Uterus (tissue), 2 donors: ENCODE results near the gene HOXA3.

Source experiments
- CTCF ChIP-seq, 4 experiments: fragments of 200-600 bp in 2 of 4; fragments of 450-650 bp in 2 of 4; sonication (generic) in 2 of 4; IDR thresholded peaks; one replicate each; pipeline ENCODE4 v1.5.1; 2016 to 2019; ENCODE audit warnings: antibody characterized with exemption in 4 of 4, mild to moderate bottlenecking in 2 of 4, moderate library complexity in 1 of 4
- POLR2A ChIP-seq, 2 donors: fragments of 450-650 bp; IDR thresholded peaks; one replicate each; pipeline ENCODE4 v1.6.1; 2016; ENCODE audit warnings: antibody characterized with exemption in 2 of 2, mild to moderate bottlenecking in 1 of 2, moderate library complexity in 1 of 2

- no peak for TF ChIP-seq CTCF (IDR thresholded peaks at IDR 0.05)
- TF ChIP-seq POLR2A (IDR thresholded peaks at IDR 0.05): no peak
Observed at GRCh38 chr7:27171637-27172314, 19.4 kb upstream of the HOXA3 start.
